HepG2 (cell line): ENCODE data around the gene EDC3. TPM values are rescaled to one million over a fixed set of nuclear protein-coding genes. Genes with fewer than 3 reads are reported as not detected.

Source experiments
- ELF3 ChIP-seq: IDR thresholded peaks from 2 replicates; pipeline ENCODE4 v1.6.1; 2016; ENCODE audit warnings: missing genetic modification reagents, missing compliant biosample characterization
- ELF4 ChIP-seq: sonication (generic); formaldehyde crosslinking; IDR thresholded peaks from 2 replicates; pipeline ENCODE4 v1.5.0; 2020; ENCODE audit warnings: missing genetic modification reagents, mild to moderate bottlenecking, moderate library complexity, borderline replicate concordance
- FOXC1 ChIP-seq: sonication (generic); formaldehyde crosslinking; IDR thresholded peaks from 2 replicates; pipeline ENCODE4 v1.8.0; 2022; ENCODE audit warnings: mild to moderate bottlenecking, missing genetic modification reagents, borderline replicate concordance
- FOXO1 ChIP-seq: sonication (generic); formaldehyde crosslinking; IDR thresholded peaks from 2 replicates; pipeline ENCODE4 v1.4.0; 2020; ENCODE audit warnings: missing genetic modification reagents
- HMG20A ChIP-seq: IDR thresholded peaks from 2 replicates; pipeline ENCODE4 v1.6.1; 2016; ENCODE audit warnings: borderline replicate concordance
- JUND ChIP-seq: sonication (generic); formaldehyde crosslinking; IDR thresholded peaks from 2 replicates; pipeline ENCODE4 v1.8.0; 2022; ENCODE audit warnings: mild to moderate bottlenecking, missing genetic modification reagents
- KDM3A ChIP-seq: IDR thresholded peaks from 2 replicates; pipeline ENCODE4 v1.6.1; 2018; ENCODE audit warnings: low read depth, missing compliant biosample characterization
- MYNN ChIP-seq: sonication (generic); formaldehyde crosslinking; IDR thresholded peaks from 2 replicates; pipeline ENCODE4 v1.4.0; 2020; ENCODE audit warnings: mild to moderate bottlenecking, low read depth, missing genetic modification reagents
- PAX8 ChIP-seq: sonication (generic); formaldehyde crosslinking; IDR thresholded peaks from 2 replicates; pipeline ENCODE4 v1.8.0; 2022; ENCODE audit warnings: mild to moderate bottlenecking, missing genetic modification reagents, borderline replicate concordance
- RFXAP ChIP-seq: sonication (generic); formaldehyde crosslinking; IDR thresholded peaks from 2 replicates; pipeline ENCODE4 v1.4.0; 2020; ENCODE audit warnings: missing genetic modification reagents, borderline replicate concordance
- SKI ChIP-seq: fragments of 450-650 bp; IDR thresholded peaks from one replicate; pipeline ENCODE4 v1.6.1; 2018; ENCODE audit warnings: mild to moderate bottlenecking; ENCODE audit not compliant: partially characterized antibody
- SOX5 ChIP-seq: IDR thresholded peaks from 2 replicates; pipeline ENCODE4 v1.6.1; 2016; ENCODE audit warnings: borderline replicate concordance
- SP5 ChIP-seq: IDR thresholded peaks from 2 replicates; pipeline ENCODE4 v1.6.1; 2016; ENCODE audit warnings: low read depth, borderline replicate concordance
- ZFP36L2 ChIP-seq: sonication (generic); formaldehyde crosslinking; IDR thresholded peaks from 2 replicates; pipeline ENCODE4 v1.4.0; 2020; ENCODE audit warnings: missing genetic modification reagents
- ZNF160 ChIP-seq: sonication (generic); formaldehyde crosslinking; IDR thresholded peaks from 2 replicates; pipeline ENCODE4 v1.8.0; 2022; ENCODE audit warnings: mild to moderate bottlenecking, inconsistent platforms, missing genetic modification reagents
- ZNF225 ChIP-seq: sonication (generic); formaldehyde crosslinking; IDR thresholded peaks from 2 replicates; pipeline ENCODE4 v1.4.0; 2020; ENCODE audit warnings: mild to moderate bottlenecking, missing genetic modification reagents
- ZNF713 ChIP-seq: sonication (generic); formaldehyde crosslinking; IDR thresholded peaks from 2 replicates; pipeline ENCODE4 v1.4.0; 2020; ENCODE audit warnings: mild to moderate bottlenecking, missing genetic modification reagents
- ZNF790 ChIP-seq: sonication (generic); formaldehyde crosslinking; IDR thresholded peaks from 2 replicates; pipeline ENCODE4 v1.8.0; 2022; ENCODE audit warnings: missing genetic modification reagents, mild to moderate bottlenecking, borderline replicate concordance
- polyA plus RNA-seq, 8 experiments: library from polyadenylated mRNA; depleted of rRNA in 3 of 8; stranded (reverse) in 7 of 8; unstranded in 1 of 8; fragments of >200 nt; fragmentation: Illumina TruSeq in 4 of 8; extraction: Trizol in 4 of 8; gene quantifications; 2 replicates each; pipeline versions ENCODE4 v1.2.1 to v1.2.3, GENCODE V29; 2011 to 2016; ENCODE audit warnings: low read depth in 4 of 8, missing spikeins in 1 of 8, mixed read lengths in 1 of 8; ENCODE audit not compliant: insufficient read depth in 1 of 8
- total RNA-seq, 5 experiments: library from RNA; depleted of rRNA; stranded (reverse); fragments of >200 nt; fragmentation: Illumina TruSeq; extraction: Trizol; gene quantifications; 2 replicates each; pipeline ENCODE4 v1.2.3, GENCODE V29; 2016; ENCODE audit warnings: low read depth in 1 of 5
- TF ChIP-seq, protein P1 (sequence below): sonication (generic); formaldehyde crosslinking; IDR thresholded peaks from 2 replicates; pipeline ENCODE4 v1.4.0; 2020; ENCODE audit warnings: missing genetic modification reagents, borderline replicate concordance
- TF ChIP-seq, protein P2 (sequence below): sonication (generic); formaldehyde crosslinking; IDR thresholded peaks from 2 replicates; pipeline ENCODE4 v1.5.1; 2020; ENCODE audit warnings: mild to moderate bottlenecking, missing genetic modification reagents, moderate library complexity
- TF ChIP-seq, protein P3 (sequence below): sonication (generic); formaldehyde crosslinking; IDR thresholded peaks from 2 replicates; pipeline ENCODE4 v1.8.0; 2023; ENCODE audit warnings: mild to moderate bottlenecking, missing genetic modification reagents
- TF ChIP-seq, protein P4 (sequence below): sonication (generic); formaldehyde crosslinking; IDR thresholded peaks from 2 replicates; pipeline ENCODE4 v1.8.0; 2022; ENCODE audit warnings: mild to moderate bottlenecking, missing genetic modification reagents; ENCODE audit not compliant: insufficient replicate concordance
- TF ChIP-seq, protein P5 (sequence below), 2 experiments: fragments of 450-650 bp in 1 of 2; sonication (generic) in 1 of 2; formaldehyde crosslinking; IDR thresholded peaks; 2 replicates each; pipeline versions ENCODE4 v1.5.0 to v1.8.0; 2020 to 2022; ENCODE audit warnings: mild to moderate bottlenecking in 1 of 2, missing genetic modification reagents in 1 of 2

Gene EDC3
- total and polyA plus RNA-seq, 2 of the 13 experiments (the other 11 are each of a cell fraction or from before 2014, with no cell fraction given) = 17.4 to 32.0 TPM

DNA sequence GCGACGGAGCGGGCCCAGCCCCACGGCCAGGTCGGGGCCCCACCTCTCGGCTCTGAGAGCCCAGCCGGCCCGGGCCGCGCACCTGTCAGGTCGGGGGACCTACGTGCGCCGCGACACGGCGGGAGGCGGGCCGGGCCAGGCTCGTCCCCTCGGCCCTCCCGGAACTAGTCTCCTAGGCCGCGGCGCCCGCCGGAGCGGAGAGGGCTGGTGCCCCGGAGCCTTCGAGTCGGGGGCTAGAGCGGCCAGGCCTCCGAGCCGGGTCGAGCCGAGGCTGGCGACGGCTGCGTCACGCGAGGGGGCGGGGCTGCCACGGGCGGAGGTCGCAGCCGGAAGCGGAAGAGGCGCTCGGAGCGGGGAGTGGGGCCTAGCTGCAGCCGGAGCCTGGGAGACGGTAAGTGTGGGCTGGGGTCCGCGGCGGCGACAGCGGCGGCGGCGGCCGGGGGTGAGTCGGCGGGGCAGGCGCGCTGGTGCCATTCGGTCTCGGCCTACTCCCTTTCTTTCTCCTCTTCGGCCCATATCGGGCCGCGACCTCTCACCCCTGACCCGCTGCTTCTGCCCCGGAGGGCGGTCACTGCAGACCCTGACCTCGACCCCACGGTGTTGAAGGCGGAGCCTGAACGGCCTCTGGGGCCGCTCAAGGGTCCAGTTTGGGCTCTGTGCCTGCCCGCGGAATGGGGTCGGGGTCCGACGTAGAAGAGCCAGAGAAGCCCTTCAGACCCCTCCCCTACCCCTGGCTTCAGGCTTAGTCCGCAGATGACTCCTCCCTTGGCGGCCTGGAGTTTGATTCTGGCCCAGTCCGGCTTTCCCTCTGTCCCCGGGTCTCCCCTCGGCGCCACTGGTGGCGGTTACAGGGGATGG, 80.1 kb downstream of the EDC3 start, which contains the start of gene CLK3 (continued):
- TF ChIP-seq, protein P1, sequence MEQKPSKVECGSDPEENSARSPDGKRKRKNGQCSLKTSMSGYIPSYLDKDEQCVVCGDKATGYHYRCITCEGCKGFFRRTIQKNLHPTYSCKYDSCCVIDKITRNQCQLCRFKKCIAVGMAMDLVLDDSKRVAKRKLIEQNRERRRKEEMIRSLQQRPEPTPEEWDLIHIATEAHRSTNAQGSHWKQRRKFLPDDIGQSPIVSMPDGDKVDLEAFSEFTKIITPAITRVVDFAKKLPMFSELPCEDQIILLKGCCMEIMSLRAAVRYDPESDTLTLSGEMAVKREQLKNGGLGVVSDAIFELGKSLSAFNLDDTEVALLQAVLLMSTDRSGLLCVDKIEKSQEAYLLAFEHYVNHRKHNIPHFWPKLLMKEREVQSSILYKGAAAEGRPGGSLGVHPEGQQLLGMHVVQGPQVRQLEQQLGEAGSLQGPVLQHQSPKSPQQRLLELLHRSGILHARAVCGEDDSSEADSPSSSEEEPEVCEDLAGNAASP = peak; percentile 35
- TF ChIP-seq ZNF790 (CRISPR knock-in tag) (peak; percentile 94), ELF3 (CRISPR knock-in tag) (peak; percentile 95), FOXC1 (CRISPR knock-in tag) (peak; percentile 86; the same call in 1 of the 2 replicates), SOX5 (CRISPR knock-in tag) (peak; percentile 52; the same call in 1 of the 2 replicates), ZNF160 (CRISPR knock-in tag) (no peak), ZNF713 (CRISPR knock-in tag) (peak; percentile 86), KDM3A (CRISPR knock-in tag) (peak; percentile 74; the same call in 1 of the 2 replicates), ELF4 (CRISPR knock-in tag) (peak; percentile 82), PAX8 (CRISPR knock-in tag) (peak; percentile 95; the same call in 1 of the 2 replicates), HMG20A (CRISPR knock-in tag) (0 out of 2 replicates have a peak, but pooled peaks have one; percentile 16), MYNN (no peak), SP5 (CRISPR knock-in tag) (peak; percentile 80), ZFP36L2 (CRISPR knock-in tag) (no peak; the same call in 1 of the 2 replicates), ZNF225 (CRISPR knock-in tag) (peak; percentile 45; the same call in 1 of the 2 replicates), SKI (peak; percentile 81), FOXO1 (CRISPR knock-in tag) (no peak), JUND (peak; percentile 62), RFXAP (CRISPR knock-in tag) (peak; percentile 90; the same call in 1 of the 2 replicates)
- TF ChIP-seq, protein P2, sequence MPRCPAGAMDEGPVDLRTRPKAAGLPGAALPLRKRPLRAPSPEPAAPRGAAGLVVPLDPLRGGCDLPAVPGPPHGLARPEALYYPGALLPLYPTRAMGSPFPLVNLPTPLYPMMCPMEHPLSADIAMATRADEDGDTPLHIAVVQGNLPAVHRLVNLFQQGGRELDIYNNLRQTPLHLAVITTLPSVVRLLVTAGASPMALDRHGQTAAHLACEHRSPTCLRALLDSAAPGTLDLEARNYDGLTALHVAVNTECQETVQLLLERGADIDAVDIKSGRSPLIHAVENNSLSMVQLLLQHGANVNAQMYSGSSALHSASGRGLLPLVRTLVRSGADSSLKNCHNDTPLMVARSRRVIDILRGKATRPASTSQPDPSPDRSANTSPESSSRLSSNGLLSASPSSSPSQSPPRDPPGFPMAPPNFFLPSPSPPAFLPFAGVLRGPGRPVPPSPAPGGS = peak; percentile 67; the same call in 1 of the 2 replicates
- TF ChIP-seq, protein P3, sequence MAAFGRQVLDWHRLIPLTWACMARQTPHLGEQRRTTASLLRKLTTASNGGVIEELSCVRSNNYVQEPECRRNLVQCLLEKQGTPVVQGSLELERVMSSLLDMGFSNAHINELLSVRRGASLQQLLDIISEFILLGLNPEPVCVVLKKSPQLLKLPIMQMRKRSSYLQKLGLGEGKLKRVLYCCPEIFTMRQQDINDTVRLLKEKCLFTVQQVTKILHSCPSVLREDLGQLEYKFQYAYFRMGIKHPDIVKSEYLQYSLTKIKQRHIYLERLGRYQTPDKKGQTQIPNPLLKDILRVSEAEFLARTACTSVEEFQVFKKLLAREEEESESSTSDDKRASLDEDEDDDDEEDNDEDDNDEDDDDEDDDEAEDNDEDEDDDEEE = peak; percentile 97
- TF ChIP-seq, protein P4, sequence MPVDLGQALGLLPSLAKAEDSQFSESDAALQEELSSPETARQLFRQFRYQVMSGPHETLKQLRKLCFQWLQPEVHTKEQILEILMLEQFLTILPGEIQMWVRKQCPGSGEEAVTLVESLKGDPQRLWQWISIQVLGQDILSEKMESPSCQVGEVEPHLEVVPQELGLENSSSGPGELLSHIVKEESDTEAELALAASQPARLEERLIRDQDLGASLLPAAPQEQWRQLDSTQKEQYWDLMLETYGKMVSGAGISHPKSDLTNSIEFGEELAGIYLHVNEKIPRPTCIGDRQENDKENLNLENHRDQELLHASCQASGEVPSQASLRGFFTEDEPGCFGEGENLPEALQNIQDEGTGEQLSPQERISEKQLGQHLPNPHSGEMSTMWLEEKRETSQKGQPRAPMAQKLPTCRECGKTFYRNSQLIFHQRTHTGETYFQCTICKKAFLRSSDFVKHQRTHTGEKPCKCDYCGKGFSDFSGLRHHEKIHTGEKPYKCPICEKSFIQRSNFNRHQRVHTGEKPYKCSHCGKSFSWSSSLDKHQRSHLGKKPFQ (CRISPR knock-in tag) = peak; percentile 73
- TF ChIP-seq, protein P5, sequence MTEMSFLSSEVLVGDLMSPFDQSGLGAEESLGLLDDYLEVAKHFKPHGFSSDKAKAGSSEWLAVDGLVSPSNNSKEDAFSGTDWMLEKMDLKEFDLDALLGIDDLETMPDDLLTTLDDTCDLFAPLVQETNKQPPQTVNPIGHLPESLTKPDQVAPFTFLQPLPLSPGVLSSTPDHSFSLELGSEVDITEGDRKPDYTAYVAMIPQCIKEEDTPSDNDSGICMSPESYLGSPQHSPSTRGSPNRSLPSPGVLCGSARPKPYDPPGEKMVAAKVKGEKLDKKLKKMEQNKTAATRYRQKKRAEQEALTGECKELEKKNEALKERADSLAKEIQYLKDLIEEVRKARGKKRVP (CRISPR knock-in tag; IDR thresholded peaks at IDR 0.05) = peak in 1 of 2 experiments; percentile 71; a peak in 2 of 4 replicates
